Measurements from ENCODE around the gene BHMT.

The BHMT gene

GRCh38 chr5:79111387-79111959, at the start of gene BHMT:
BHMT (plus strand) TSS chr5:79111809; CDS start chr5:79111886, 77 bp downstream.
- DNase-seq (ENCODE audit: low spot score) = no peak

GRCh38 chr5:79062436-79062835, 49.2 kb upstream of the BHMT start:
- DNase-seq (ENCODE audit: low spot score) = no peak

DNA sequence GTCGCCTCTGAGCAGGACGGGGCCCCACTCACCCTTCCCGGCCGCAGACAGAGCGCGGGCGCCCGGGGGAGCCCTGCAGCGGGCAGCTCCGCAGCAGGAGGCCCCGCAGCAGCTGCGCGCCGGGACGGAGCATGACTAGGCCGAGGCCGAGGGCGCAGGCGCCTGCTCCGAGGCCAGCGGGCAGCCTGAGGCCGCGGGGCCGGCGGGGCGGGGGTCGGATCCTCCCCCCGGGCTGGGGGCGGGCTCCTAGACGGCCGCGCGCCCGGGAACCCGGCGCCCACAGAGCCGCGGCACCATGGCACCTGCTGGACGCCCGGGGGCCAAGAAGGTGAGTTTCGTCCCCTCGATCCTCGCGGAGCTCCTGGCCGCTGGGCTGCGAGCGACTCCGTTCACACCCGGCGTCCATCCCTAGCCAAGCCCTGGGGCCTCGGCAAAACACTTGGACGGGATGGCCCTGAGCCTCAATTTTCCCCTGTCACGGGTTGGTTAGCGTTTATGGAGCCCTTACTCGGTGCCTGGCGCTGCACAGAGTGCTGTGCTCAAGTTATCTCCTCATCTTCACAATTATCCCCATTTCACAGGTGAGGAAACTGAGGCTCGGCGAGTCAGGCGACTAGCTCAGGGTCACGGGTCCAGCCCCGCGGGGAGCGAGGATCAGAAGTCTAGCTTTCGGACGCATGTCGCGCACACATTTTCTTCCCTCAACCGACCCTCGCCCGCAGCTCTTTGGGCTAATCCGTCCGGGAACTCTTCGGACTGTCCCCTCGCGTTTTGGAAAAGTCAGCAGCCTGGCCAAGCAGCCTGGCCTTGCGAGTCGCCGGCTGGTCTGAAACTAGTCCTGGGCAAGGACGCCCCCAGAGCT, 41.9 kb upstream of the BHMT start, which contains the start of the genes BHMT2 and DMGDH:
Gene BHMT2 (plus strand): TSS at position 280 of the 862 bp plus-strand sequence. CDS start 16 bp downstream, at position 296.
Gene DMGDH (minus strand): TSS at position 187 of the 862 bp plus-strand sequence. CDS start 54 bp downstream, at position 133.
- DNase-seq (ENCODE audit: low spot score) = peak; percentile 61

GRCh38 chr5:79070350-79070667, 41.3 kb upstream of the BHMT start:
- peak; percentile 54 for DNase-seq (ENCODE audit: low spot score)

GRCh38 chr5:79074641-79075040, 37.0 kb upstream of the BHMT start:
- DNase-seq (ENCODE audit: low spot score) = no peak

- no peak for DNase-seq (ENCODE audit: low spot score)
Observed at GRCh38 chr5:79075646-79076426, 35.8 kb upstream of the BHMT start.

- DNase-seq (ENCODE audit: low spot score) = no peak
Observed at GRCh38 chr5:79076819-79077218, 34.8 kb upstream of the BHMT start.

DNA sequence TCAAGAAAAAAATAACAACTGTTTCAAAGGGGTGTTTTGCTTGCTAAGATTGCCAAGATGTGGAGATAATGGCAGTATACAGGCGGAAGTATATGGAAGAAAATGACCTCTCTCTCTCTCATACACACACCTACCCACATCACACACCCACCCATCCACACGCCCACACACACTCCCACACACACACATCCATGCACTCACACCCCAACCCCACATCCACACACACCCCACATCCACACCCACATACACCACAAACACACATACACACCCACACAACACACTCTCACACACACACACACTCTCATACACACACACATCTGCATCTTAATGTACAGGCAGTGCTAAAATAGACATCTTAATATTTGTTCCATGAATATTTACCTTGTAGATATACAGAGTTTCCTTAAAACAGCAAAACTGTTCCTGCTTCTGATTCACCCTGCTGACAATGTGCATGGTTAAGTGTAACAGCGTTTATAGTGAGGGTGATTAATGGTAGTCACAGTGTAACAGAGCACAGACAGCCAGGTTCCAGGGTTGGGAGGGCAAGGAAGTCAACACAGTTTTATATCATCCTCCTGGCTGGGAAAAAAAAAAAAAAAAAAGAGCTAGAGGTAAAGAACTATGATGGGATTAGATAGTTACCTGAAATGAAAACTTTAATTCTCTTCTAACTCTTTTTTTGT, 33.8 kb upstream of the BHMT start:
- DNase-seq (ENCODE audit: low spot score) = no peak

DNA sequence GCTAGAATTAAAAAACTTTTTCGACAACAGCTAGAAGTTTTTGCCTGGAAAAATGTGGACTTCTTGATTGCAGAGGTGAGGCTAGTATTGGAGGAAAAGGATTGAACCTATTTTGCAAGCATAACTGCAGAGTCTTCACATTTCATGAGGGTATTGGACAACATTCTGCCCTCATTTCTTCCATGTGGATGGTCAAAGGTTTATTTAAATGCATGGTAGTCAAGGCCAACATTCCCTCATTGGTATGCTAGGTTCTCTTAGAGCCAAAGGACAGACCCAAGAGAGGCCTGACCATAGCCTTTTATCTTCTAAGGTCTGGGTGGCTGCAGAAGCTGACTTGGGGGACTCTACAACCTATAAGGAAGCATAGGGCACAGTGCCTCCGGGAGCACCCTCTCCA, 30.8 kb upstream of the BHMT start:
- DNase-seq (ENCODE audit: low spot score) = no peak

DNA sequence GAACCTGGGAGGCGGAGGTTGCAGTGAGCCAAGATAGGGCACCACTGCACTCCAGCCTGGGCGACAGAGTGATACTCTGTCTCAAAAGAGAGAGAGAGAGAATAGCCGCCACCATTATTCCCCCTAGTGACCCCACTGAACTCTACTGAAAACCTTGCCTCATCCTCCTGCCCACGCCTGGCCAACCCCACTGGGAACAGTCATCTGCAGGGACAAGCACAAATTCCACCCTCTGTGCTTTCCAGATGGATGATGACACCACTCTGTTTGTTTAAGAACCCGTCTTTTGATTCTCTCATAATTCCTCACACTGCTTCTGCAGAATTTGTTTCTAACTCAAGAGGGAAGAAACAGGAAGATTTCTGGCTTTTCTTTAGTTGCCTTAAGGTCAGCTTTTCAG, 29.8 kb upstream of the BHMT start:
- no peak for DNase-seq (ENCODE audit: low spot score)

DNA sequence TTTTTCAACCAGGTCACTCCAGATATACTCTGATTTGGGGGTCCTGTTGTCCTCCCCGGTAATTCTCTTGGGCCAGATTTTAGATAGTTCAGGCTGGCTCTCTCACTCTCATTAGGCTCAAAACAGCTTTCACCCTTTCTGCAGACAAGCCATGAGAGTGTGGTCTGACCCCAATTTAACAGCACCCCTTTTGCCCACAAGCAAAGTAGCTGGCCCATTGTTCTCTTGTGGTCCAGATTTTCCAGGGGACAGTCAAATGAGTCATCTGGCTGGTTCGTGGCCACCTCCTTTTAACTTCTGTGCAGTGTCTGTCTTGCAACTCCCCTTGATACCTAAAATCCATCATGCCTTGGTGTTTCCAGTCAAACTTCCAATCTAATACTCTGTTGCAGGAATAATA, 25.5 kb upstream of the BHMT start:
- no peak for DNase-seq (ENCODE audit: low spot score)

GRCh38 chr5:79088507-79088906, 23.1 kb upstream of the BHMT start:
- DNase-seq (ENCODE audit: low spot score) = no peak

- DNase-seq (ENCODE audit: low spot score) = no peak
Observed at GRCh38 chr5:79091064-79091463, 20.5 kb upstream of the BHMT start.

GRCh38 chr5:79093762-79094161, 17.8 kb upstream of the BHMT start:
- DNase-seq (ENCODE audit: low spot score) = peak; percentile 51

GRCh38 chr5:79105868-79106267, 5.7 kb upstream of the BHMT start:
- DNase-seq (ENCODE audit: low spot score) = no peak

GRCh38 chr5:79107020-79107796, 4.4 kb upstream of the BHMT start:
- DNase-seq (ENCODE audit: low spot score) = no peak

- no peak for DNase-seq (ENCODE audit: low spot score)
Observed at GRCh38 chr5:79108086-79108485, 3.5 kb upstream of the BHMT start.

- no peak for DNase-seq (ENCODE audit: low spot score)
Observed at GRCh38 chr5:79108792-79109191, 2.8 kb upstream of the BHMT start.

GRCh38 chr5:79109527-79110492, 1.8 kb upstream of the BHMT start:
- DNase-seq (ENCODE audit: low spot score) = peak; percentile 61
